D721Med (cell line): Measurements from ENCODE around the gene HMG20A.

Experiments used
- DNase-seq: peaks from one replicate; pipeline ENCODE4 v3.0.0; 2011; ENCODE audit warnings: low spot score; ENCODE audit not compliant: insufficient read length
- FAIRE-seq: peaks from 2 replicates; lab custom pipeline; 2011; peaks lifted over from hg19 to GRCh38; lab: Jason Lieb, UNC
- TF ChIP-seq, protein P1 (sequence below): IDR thresholded peaks from 2 replicates; pipeline ENCODE4 v1.5.1; 2012; ENCODE audit warnings: mild to moderate bottlenecking, control low read depth; ENCODE audit not compliant: insufficient read depth; ENCODE audit errors: missing control alignments

Gene HMG20A

DNA sequence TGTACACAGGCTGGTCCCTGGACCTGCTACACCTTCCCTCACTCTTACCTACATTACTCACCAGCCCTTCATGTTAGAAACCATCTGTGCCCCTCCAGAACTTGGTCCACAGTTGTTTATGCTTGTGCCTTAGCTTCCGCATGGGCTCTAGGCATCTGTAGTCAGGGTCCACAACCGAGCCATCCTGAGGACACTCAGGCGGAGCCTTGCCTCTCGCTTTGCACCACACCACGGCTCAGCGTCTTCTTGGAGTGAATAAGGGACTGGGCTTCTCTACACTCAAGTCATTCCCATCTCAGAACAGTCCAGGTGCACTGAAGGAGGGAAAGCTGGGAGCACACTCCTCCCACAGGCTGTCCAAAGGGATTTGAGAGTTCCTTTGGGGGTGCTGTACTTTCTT lies 97.8 kb downstream of the HMG20A start:
- TF ChIP-seq, protein P1, sequence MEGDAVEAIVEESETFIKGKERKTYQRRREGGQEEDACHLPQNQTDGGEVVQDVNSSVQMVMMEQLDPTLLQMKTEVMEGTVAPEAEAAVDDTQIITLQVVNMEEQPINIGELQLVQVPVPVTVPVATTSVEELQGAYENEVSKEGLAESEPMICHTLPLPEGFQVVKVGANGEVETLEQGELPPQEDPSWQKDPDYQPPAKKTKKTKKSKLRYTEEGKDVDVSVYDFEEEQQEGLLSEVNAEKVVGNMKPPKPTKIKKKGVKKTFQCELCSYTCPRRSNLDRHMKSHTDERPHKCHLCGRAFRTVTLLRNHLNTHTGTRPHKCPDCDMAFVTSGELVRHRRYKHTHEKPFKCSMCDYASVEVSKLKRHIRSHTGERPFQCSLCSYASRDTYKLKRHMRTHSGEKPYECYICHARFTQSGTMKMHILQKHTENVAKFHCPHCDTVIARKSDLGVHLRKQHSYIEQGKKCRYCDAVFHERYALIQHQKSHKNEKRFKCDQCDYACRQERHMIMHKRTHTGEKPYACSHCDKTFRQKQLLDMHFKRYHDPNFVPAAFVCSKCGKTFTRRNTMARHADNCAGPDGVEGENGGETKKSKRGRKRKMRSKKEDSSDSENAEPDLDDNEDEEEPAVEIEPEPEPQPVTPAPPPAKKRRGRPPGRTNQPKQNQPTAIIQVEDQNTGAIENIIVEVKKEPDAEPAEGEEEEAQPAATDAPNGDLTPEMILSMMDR = no peak
- FAIRE-seq = no peak
- no peak for DNase-seq

DNA sequence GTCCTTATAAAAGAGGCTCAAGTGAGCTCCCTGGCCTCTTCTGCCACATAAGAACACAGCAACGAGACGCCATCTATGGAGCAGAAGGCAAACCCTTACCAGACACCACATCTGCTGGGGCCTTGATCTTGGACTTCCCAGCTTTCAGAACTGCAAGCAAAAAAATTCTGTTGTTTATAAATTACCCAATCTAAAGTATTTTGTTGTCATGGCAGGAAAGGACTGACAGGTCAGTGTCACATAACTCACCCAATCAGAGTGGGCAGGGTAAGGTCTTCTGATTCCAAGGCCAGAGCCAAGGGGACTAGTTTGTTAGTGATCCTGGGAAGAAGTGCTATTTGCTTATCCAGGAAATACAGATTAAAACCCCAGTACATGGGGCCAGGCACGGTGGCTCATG lies 98.9 kb downstream of the HMG20A start:
- no peak for DNase-seq
- no peak for FAIRE-seq
- TF ChIP-seq, protein P1 = no peak

DNA sequence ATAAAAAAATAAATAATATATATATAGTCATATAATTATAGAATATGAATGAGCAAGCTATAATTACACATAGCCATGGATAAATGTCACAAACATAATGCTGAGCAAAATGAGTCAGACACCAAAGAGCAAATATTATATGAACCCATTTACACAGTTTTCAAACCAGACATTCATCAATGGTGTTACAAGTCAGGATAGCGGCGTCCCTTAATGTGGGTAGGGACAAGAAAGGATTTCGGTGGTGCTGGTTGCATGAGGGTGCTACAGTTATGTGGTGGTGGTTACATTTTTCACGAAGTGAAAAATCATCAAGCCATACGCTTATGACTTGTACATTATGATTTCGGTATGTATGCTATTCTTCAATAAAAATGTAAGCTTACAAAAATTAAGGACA lies 100.5 kb downstream of the HMG20A start:
- DNase-seq (no peak), FAIRE-seq (no peak)
- TF ChIP-seq, protein P1 = no peak

DNA sequence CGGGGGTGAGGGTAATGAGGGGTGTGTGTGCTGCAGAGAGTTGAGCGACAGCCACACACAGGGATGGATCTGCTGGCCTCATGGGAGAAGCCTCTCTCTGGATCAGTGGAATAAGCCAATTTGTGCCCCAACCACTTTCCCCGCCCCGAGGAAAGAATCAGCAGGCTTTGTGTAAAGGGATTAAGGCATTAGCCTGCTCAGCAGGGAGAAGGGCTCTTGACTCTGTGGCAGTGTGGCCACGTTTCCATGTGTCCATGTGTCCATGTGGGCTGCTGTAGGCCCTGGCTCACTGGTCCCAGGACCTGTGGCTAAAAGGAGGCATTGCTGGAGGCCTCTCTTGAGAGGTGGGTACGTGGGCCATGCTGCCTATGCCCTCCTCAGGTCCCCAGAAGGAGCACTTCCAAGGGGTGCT lies 104.7 kb downstream of the HMG20A start:
- TF ChIP-seq, protein P1 = no peak
- FAIRE-seq (peak; percentile 81), DNase-seq (peak; percentile 88)

DNA sequence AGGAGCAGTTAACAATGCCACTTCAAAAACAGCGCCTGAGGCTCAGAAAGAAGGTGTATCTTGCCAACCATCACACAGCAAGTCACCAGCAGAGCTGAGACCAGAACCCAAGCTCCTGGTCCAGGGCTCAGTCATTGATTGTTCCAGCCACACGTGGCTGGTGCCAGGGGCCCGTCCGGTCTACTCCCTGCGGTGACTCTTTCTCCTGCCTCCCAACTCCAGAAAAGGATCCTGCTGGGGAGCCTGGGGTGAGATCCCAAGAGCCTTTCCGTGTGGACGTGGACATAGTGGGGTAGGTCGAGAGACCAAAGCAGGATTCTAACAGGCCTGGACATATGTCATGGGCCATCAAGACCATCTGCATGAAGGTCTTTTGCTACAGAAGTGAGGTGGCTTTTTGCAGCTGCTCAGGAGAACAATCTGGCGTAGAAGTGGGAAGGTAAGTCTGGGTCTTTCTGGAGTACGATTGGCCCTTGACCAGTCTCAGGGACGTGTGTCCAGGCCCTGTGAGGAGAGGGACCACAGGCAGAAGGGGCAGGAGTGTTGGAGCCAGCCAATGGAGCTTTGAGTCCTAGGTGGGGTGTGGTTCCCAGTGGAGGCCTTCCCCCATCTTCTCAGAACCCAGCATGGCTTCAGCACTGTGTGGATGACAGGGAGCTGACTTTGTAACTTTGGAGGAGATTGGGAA lies 105.4 kb downstream of the HMG20A start:
- TF ChIP-seq, protein P1 = no peak
- no peak for DNase-seq
- no peak for FAIRE-seq

DNA sequence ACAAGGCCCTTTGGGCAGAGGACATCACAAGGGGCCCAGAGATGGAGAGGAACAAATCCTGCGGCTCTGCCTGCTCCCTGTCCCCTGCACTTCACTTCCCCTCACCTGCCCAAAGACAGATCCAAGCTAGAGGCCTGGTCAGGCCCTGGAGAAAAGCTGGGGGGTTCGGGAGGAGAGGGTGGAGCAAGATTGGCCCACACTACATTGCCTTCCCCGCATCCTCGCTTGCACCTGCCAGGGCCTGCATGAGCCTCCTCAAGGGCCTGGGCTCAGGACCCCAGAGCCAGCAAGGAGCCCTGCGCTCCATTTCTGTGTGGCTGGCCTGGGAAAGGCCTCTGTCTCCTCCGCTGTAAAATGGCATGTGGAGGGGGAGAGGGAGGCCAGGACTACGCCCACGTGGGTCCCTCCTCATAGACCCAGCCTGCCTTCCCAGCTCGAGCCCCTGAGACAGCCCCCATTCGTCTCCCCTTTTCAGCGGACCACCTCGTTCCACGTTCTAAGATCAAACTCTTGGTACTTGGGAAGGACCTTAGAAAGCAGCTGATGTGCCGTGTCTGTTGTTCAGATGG lies 106.0 kb downstream of the HMG20A start:
- FAIRE-seq (no peak), DNase-seq (no peak)
- TF ChIP-seq, protein P1 = no peak

DNA sequence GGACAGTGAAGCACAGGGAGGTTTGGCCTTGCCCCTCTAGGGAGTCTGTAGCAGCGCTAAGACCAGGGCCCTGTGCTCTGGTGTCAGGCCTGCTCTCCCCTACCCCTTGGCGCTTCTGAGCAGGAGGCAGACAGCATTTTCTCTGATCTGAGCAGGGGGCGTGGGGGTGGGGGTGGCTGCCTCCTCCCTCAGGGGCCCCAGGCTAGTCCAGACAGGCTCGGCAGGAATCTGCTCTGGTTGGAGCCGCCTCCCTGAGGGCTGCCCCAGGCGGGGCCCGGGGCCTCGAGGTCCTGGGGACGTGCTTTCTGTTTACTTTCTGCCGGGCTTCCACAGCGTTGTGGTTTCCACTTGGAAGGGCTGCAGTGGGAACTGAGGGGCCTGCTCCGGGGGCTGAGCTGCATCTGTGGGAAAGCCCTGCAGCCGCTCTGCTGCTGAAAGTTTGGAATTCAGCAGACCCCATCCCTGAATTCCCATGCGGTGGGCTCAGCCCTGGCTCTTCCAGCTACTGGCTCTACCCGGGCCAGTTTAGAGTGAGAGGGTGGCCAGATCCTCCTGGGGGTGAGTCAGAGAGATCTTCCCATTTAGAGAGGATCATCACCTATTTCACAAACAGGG lies 106.6 kb downstream of the HMG20A start:
- TF ChIP-seq, protein P1 = no peak
- FAIRE-seq = no peak
- DNase-seq = no peak
